Epithelial cell of proximal tubule (primary cell): ENCODE measurements around the gene TECPR1. TPM values are rescaled to one million over a fixed set of nuclear protein-coding genes. Genes with fewer than 3 reads are reported as not detected.

Source experiments
- DNase-seq: peaks from one replicate; pipeline ENCODE4 v3.0.0-alpha.2; 2011; ENCODE audit warnings: low read depth
- H3K4me3 ChIP-seq: 2 replicates; pipeline ENCODE4 v1.5.1; 2011; ENCODE audit warnings: low read depth, mild to moderate bottlenecking, low read length
- total RNA-seq: library from RNA; depleted of rRNA; stranded (reverse); fragments of >200 nt; gene quantifications from 2 replicates; pipeline ENCODE4 v1.2.3, GENCODE V29; 2015
- TF ChIP-seq, protein P1 (sequence below): conservative IDR thresholded peaks from 2 replicates; pipeline ENCODE4 v1.5.1; 2012; ENCODE audit warnings: low read depth, mild to moderate bottlenecking, low read length

TECPR1 gene
- total RNA-seq, 1 donor from 2014 or later, result 16.7 TPM

DNA sequence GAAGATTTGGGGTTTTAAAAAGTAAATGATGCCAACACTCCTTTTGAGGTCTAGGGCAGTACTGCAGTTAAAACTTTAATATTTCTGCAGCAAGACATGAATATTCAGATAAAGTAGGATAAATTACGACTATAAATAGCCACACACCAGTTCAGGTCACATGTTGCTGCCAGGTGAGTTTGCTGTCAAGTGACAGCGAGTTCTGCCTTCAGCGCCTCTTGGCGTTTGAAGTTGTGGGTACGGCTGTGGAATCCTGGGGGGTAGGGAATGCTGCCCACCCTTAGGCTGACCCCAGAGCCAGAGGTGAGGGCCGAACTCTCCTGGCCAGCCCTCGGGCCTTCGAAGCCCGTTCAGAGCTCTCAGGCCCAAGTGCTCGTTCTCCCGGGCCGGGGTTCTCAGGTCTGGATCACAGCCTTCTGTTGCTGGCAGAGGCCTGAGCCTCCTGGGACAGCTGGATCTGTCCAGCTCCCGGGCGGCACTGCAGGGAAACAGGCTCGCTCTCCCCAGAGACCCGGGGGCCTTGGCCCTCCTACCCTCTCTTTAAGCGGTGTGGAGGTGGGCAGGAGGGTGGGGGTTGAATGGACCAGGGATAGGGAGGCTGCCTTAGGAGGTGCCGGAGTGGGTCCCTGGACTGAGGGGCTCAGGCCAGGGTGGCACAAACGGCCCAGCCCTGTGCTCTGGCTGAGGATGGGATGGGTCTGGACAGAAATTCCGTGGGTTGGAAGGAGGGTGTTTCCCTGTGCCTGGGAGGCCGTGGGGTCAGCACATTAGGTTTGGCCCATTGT, 34.9 kb upstream of the TECPR1 start:
- TF ChIP-seq, protein P1, sequence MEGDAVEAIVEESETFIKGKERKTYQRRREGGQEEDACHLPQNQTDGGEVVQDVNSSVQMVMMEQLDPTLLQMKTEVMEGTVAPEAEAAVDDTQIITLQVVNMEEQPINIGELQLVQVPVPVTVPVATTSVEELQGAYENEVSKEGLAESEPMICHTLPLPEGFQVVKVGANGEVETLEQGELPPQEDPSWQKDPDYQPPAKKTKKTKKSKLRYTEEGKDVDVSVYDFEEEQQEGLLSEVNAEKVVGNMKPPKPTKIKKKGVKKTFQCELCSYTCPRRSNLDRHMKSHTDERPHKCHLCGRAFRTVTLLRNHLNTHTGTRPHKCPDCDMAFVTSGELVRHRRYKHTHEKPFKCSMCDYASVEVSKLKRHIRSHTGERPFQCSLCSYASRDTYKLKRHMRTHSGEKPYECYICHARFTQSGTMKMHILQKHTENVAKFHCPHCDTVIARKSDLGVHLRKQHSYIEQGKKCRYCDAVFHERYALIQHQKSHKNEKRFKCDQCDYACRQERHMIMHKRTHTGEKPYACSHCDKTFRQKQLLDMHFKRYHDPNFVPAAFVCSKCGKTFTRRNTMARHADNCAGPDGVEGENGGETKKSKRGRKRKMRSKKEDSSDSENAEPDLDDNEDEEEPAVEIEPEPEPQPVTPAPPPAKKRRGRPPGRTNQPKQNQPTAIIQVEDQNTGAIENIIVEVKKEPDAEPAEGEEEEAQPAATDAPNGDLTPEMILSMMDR, result no peak
- no peak for DNase-seq
- peak overlapping the region; percentile 22 for H3K4me3 ChIP-seq

- TF ChIP-seq, protein P1, result no peak
- DNase-seq, result no peak
- peak overlapping the region; percentile 98 for H3K4me3 ChIP-seq
Measured at GRCh38 chr7:98286093-98286539, 34.1 kb upstream of the TECPR1 start.

GRCh38 chr7:98285157-98286092, 33.4 kb upstream of the TECPR1 start:
- no peak for DNase-seq
- TF ChIP-seq, protein P1, result no peak
- H3K4me3 ChIP-seq, result peak overlapping the region; percentile 98

GRCh38 chr7:98284335-98285036, 32.5 kb upstream of the TECPR1 start:
- no peak for DNase-seq
- H3K4me3 ChIP-seq, result peak overlapping the region; percentile 98

GRCh38 chr7:98283887-98284222, 31.8 kb upstream of the TECPR1 start:
- TF ChIP-seq, protein P1, result no peak
- peak overlapping the region; percentile 98 for H3K4me3 ChIP-seq
- DNase-seq, result no peak

More at GRCh38 chr7:98284335-98285036, 32.5 kb upstream of the TECPR1 start:
- TF ChIP-seq, protein P1, result no peak

GRCh38 chr7:98283127-98283886, 31.3 kb upstream of the TECPR1 start:
- DNase-seq, result no peak
- TF ChIP-seq, protein P1, result no peak
- H3K4me3 ChIP-seq, result peak overlapping the region; percentile 98
